Nephron progenitor cell (in vitro differentiated cells): ENCODE data around the gene C11orf68.

Source experiments
- DNase-seq: peaks from one replicate; pipeline ENCODE4 v3.0.0; 2021
- H3K27ac Mint-ChIP-seq: 2 replicates; pipeline ENCODE4 v1.8.0; 2021; ENCODE audit warnings: mild to moderate bottlenecking, moderate library complexity, mixed read lengths
- H3K27me3 Mint-ChIP-seq: 2 replicates; pipeline ENCODE4 v1.8.0; 2021; ENCODE audit warnings: mild to moderate bottlenecking, low read depth, mixed read lengths; ENCODE audit not compliant: poor library complexity
- H3K36me3 Mint-ChIP-seq: 2 replicates; pipeline ENCODE4 v1.8.0; 2021; ENCODE audit warnings: low read depth, mixed read lengths
- H3K4me1 Mint-ChIP-seq: 2 replicates; pipeline ENCODE4 v1.8.0; 2021; ENCODE audit warnings: mixed read lengths
- H3K4me3 Mint-ChIP-seq: 2 replicates; pipeline ENCODE4 v1.8.0; 2021; ENCODE audit warnings: mild to moderate bottlenecking, moderate library complexity, mixed read lengths
- H3K9me3 Mint-ChIP-seq: 2 replicates; pipeline ENCODE4 v1.8.0; 2021; ENCODE audit warnings: mild to moderate bottlenecking, moderate library complexity, mixed read lengths
- TF ChIP-seq, protein P1 (sequence below): fragments of 200-600 bp; sonication (generic); IDR thresholded peaks from 2 replicates; pipeline ENCODE4 v1.5.0; 2021; ENCODE audit warnings: antibody characterized with exemption

C11orf68 gene

DNA sequence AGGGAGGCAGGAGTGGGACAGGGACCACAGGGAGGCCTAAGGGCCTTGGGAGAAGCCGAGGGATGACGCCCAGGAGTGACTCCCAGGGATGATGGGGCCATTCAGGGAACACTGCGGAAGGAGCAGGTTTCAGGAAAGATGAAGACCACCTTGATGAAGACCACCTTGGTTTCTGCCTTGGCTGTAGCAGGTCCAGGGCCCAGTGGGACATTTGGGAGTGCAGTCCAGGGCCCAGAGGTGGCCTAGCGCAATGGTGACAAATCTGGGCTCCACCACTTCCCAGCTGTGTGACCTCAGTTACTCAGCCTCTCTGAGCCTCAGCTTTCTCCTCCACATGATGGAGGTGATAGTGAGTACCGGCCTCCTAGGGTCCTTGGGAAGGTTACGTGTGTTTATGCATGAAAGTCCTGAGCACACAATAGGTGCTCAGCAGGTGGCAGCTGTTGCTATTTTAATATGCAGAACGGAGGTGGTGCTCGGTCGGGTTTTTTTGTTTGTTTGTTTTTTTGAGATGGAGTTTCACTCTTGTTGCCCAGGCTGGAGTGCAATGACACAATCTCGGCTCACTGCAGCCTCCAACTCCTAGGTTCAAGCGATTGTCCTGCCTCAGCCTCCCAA, 27.2 kb upstream of the C11orf68 start:
- H3K36me3 Mint-ChIP-seq, result no peaks in the 10 kb centered on the region
- peaks cover 13% of the 10 kb centered on the region for H3K27me3 Mint-ChIP-seq
- H3K27ac Mint-ChIP-seq, result no peak overlapping the region
- DNase-seq, result no peak
- TF ChIP-seq, protein P1, sequence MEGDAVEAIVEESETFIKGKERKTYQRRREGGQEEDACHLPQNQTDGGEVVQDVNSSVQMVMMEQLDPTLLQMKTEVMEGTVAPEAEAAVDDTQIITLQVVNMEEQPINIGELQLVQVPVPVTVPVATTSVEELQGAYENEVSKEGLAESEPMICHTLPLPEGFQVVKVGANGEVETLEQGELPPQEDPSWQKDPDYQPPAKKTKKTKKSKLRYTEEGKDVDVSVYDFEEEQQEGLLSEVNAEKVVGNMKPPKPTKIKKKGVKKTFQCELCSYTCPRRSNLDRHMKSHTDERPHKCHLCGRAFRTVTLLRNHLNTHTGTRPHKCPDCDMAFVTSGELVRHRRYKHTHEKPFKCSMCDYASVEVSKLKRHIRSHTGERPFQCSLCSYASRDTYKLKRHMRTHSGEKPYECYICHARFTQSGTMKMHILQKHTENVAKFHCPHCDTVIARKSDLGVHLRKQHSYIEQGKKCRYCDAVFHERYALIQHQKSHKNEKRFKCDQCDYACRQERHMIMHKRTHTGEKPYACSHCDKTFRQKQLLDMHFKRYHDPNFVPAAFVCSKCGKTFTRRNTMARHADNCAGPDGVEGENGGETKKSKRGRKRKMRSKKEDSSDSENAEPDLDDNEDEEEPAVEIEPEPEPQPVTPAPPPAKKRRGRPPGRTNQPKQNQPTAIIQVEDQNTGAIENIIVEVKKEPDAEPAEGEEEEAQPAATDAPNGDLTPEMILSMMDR, result no peak
- no peaks in the 10 kb centered on the region for H3K9me3 Mint-ChIP-seq
- H3K4me3 Mint-ChIP-seq, result peak overlapping the region; percentile 32
- H3K4me1 Mint-ChIP-seq, result peaks cover 26% of the 10 kb centered on the region

DNA sequence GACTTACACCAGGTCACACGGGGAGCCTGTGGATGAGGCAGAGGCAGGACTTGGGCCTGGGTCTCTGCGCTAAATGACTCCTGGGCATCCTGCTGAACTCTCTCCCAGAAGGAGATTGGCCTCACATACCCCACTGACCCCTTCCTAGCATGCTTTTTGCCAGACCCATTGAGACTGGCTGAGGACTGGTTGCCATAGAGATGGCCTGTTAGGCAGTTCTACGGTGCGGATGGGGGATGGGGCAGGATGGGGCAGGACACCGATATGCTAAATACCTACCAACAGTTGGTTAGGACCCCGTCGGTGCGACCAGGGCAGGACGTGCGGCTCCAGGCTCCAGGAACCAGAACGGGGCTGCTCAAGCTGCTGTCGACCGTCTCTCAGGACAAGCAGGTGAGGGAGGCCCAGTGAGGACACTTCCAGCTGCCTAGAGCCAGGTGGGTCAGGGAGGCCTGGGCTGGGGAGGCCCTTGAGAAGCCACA, 26.6 kb upstream of the C11orf68 start, which contains the start of gene TSGA10IP:
Gene TSGA10IP (plus strand): TSS at position 51 of the 482 bp plus-strand sequence. CDS start 196 bp downstream, at position 247.
- Mint-ChIP-seq H3K4me1 (peaks cover 26% of the 10 kb centered on the region), H3K4me3 (peak within 1 kb of the TSS; percentile 32), H3K36me3 (no peaks in the 10 kb centered on the region), H3K9me3 (no peaks in the 10 kb centered on the region), H3K27ac (peak within 1 kb of the TSS; percentile 79), H3K27me3 (peaks cover 13% of the 10 kb centered on the region)
- TF ChIP-seq, protein P1, result no peak
- DNase-seq, result peak; percentile 38

DNA sequence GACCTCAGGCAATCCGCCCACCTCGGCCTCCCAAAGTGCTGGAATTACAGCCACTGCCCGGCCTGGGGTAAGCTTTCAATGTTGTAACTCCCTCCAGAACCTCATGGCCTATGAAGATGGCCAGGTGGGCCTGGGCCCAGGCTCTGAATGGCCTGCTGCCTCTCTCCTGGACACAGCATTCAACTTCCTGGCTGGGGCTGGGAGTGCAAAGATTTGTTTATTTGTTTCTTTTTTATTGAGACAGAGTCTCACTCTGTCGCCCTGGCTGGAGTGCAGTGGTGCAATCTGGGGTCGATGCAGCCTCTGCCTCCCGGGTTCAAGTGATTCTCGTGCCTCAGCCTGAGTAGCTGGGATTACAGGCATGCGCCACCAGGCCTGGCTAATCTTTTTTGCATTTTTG, 25.9 kb upstream of the C11orf68 start:
- peaks cover 9% of the 10 kb centered on the region for H3K27me3 Mint-ChIP-seq
- peaks cover 26% of the 10 kb centered on the region for H3K4me1 Mint-ChIP-seq
- no peak overlapping the region for H3K4me3 Mint-ChIP-seq
- TF ChIP-seq, protein P1, result no peak
- no peak overlapping the region for H3K27ac Mint-ChIP-seq
- no peak for DNase-seq
- H3K9me3 Mint-ChIP-seq, result no peaks in the 10 kb centered on the region
- no peaks in the 10 kb centered on the region for H3K36me3 Mint-ChIP-seq

DNA sequence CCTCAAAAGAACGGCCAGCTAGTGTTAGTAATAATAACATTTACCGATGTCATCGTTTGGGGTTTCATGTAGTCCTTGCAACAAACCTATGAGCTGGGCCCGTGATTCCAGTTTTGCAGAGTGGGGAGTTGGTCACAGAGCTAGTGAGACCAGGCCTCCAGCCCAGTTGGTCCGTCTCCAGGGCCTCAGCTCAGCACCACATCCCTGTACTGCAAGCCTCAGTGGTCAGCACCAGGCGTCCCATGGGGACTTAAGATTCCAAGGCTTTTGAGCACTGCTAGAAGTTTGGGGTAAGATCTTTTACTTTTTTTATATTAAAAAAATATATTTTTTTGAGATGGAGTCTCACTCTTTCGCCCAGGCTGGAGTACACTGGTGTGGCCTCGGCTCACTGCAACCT, 25.3 kb upstream of the C11orf68 start:
- peaks cover 9% of the 10 kb centered on the region for H3K27me3 Mint-ChIP-seq
- no peak for DNase-seq
- H3K27ac Mint-ChIP-seq, result no peak overlapping the region
- no peaks in the 10 kb centered on the region for H3K36me3 Mint-ChIP-seq
- H3K4me1 Mint-ChIP-seq, result peaks cover 26% of the 10 kb centered on the region
- H3K9me3 Mint-ChIP-seq, result no peaks in the 10 kb centered on the region
- TF ChIP-seq, protein P1, result no peak
- H3K4me3 Mint-ChIP-seq, result no peak overlapping the region

DNA sequence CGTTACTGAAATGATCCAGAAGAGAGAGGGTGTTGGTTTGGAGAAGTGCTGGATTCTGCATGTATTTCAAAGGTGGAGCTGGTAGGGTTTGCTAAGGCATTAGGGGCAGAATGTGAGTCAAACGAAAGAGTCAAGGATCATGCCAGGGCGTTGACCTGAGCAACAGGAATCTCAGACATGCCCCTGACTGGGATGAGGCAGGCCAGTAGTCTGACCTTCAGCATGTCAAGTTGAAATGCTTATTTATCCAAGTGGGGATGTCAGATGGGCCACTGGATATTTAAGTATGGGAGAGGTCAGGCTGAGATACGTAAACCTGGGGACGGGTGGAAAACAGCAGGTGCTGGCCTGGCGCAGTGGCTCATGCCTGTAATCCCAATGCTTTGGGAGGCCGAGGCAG, 23.7 kb upstream of the C11orf68 start:
- TF ChIP-seq, protein P1, result no peak
- no peak overlapping the region for H3K27ac Mint-ChIP-seq
- no peak for DNase-seq
- H3K9me3 Mint-ChIP-seq, result no peaks in the 10 kb centered on the region
- H3K4me3 Mint-ChIP-seq, result no peak overlapping the region
- H3K27me3 Mint-ChIP-seq, result peaks cover 9% of the 10 kb centered on the region
- no peaks in the 10 kb centered on the region for H3K36me3 Mint-ChIP-seq
- peaks cover 32% of the 10 kb centered on the region for H3K4me1 Mint-ChIP-seq
